H9 (cell line): ENCODE data around the gene SETBP1. TPM values are rescaled to one million over a fixed set of nuclear protein-coding genes. Genes with fewer than 3 reads are reported as not detected.

Experiments used
- DNase-seq: peaks from one replicate; pipeline ENCODE4 v3.0.0-alpha.2; 2017
- H2AFZ ChIP-seq: one replicate; pipeline ENCODE4 v1.6.1; 2013; ENCODE audit warnings: mild to moderate bottlenecking, low read length, control low read depth, moderate library complexity
- H2AK5ac ChIP-seq: 2 replicates; pipeline ENCODE4 v1.6.1; 2013; ENCODE audit warnings: low read length, control low read depth, mixed read lengths; ENCODE audit not compliant: insufficient read length
- H2BK120ac ChIP-seq: one replicate; pipeline ENCODE4 v1.6.1; 2013; ENCODE audit warnings: low read depth, mild to moderate bottlenecking, low read length, control low read depth, inconsistent platforms; ENCODE audit not compliant: poor library complexity, severe bottlenecking
- H2BK12ac ChIP-seq: 2 replicates; pipeline ENCODE4 v1.6.1; 2013; ENCODE audit warnings: low read length, control low read depth, mixed read lengths, low read depth; ENCODE audit not compliant: insufficient read length
- H2BK15ac ChIP-seq: 2 replicates; pipeline ENCODE4 v1.6.1; 2013; ENCODE audit warnings: low read depth, low read length, control low read depth
- H2BK20ac ChIP-seq: one replicate; pipeline ENCODE4 v1.6.1; 2013; ENCODE audit warnings: low read depth, mild to moderate bottlenecking, low read length, control low read depth, inconsistent platforms; ENCODE audit not compliant: poor library complexity, severe bottlenecking
- H2BK5ac ChIP-seq: 2 replicates; pipeline ENCODE4 v1.6.1; 2013; ENCODE audit warnings: low read length, control low read depth, mixed read lengths; ENCODE audit not compliant: insufficient read length
- H3K14ac ChIP-seq: 2 replicates; pipeline ENCODE4 v1.6.1; 2013; ENCODE audit warnings: low read length, control low read depth; ENCODE audit not compliant: insufficient read depth
- H3K18ac ChIP-seq: 2 replicates; pipeline ENCODE4 v1.6.1; 2013; ENCODE audit warnings: low read depth, mild to moderate bottlenecking, mixed read lengths, low read length, control low read depth; ENCODE audit not compliant: insufficient read length
- H3K23ac ChIP-seq: 2 replicates; pipeline ENCODE4 v1.6.1; 2013; ENCODE audit warnings: low read length, control low read depth, mixed read lengths, low read depth; ENCODE audit not compliant: insufficient read length
- H3K23me2 ChIP-seq: 2 replicates; pipeline ENCODE4 v1.6.1; 2013; ENCODE audit warnings: low read depth, mild to moderate bottlenecking, mixed read lengths, low read length, control low read depth; ENCODE audit not compliant: insufficient read length, poor library complexity, severe bottlenecking
- H3K27ac ChIP-seq: 2 replicates; pipeline ENCODE4 v1.5.1; 2013; ENCODE audit warnings: low read length, control low read depth, mixed read lengths, low read depth; ENCODE audit not compliant: insufficient read length
- H3K27me3 ChIP-seq: 2 replicates; pipeline ENCODE4 v1.6.1; 2013; ENCODE audit warnings: low read length, control low read depth, inconsistent platforms; ENCODE audit not compliant: insufficient read depth
- H3K4ac ChIP-seq: 2 replicates; pipeline ENCODE4 v1.6.1; 2013; ENCODE audit warnings: low read depth, mild to moderate bottlenecking, control low read depth, inconsistent platforms, low read length, moderate library complexity
- H3K4me1 ChIP-seq: 2 replicates; pipeline ENCODE4 v1.6.1; 2013; ENCODE audit warnings: low read length, control low read depth, inconsistent platforms; ENCODE audit not compliant: insufficient read depth
- H3K4me2 ChIP-seq: 2 replicates; pipeline ENCODE4 v1.6.1; 2013; ENCODE audit warnings: low read length, control low read depth, mixed read lengths; ENCODE audit not compliant: insufficient read length, insufficient read depth
- H3K56ac ChIP-seq: 2 replicates; pipeline ENCODE4 v1.6.1; 2013; ENCODE audit warnings: low read depth, mild to moderate bottlenecking, mixed read lengths, low read length, control low read depth; ENCODE audit not compliant: insufficient read length
- H3K79me1 ChIP-seq: 2 replicates; pipeline ENCODE4 v1.6.1; 2013; ENCODE audit warnings: low read depth, mild to moderate bottlenecking, moderate library complexity, low read length, control low read depth, inconsistent platforms; ENCODE audit not compliant: insufficient read depth, poor library complexity, severe bottlenecking
- H3K79me2 ChIP-seq: 2 replicates; pipeline ENCODE4 v1.6.1; 2013; ENCODE audit warnings: low read length, control low read depth, inconsistent platforms; ENCODE audit not compliant: insufficient read depth
- H3K9ac ChIP-seq: 2 replicates; pipeline ENCODE4 v1.6.1; 2013; ENCODE audit warnings: low read length, control low read depth, mixed read lengths; ENCODE audit not compliant: insufficient read length; ENCODE audit errors: extremely low read depth
- H3K9me3 ChIP-seq: one replicate; pipeline ENCODE4 v1.6.1; 2013; ENCODE audit warnings: low read depth, low read length, inconsistent platforms; ENCODE audit not compliant: control insufficient read depth
- H3T11ph ChIP-seq: one replicate; pipeline ENCODE4 v1.6.1; 2013; ENCODE audit warnings: mild to moderate bottlenecking, low read length, control low read depth, inconsistent platforms
- H4K20me1 ChIP-seq: one replicate; pipeline ENCODE4 v1.6.1; 2013; ENCODE audit not compliant: control insufficient read depth, insufficient read length, insufficient read depth
- H4K5ac ChIP-seq: 2 replicates; pipeline ENCODE4 v1.6.1; 2013; ENCODE audit warnings: low read depth, mild to moderate bottlenecking, mixed read lengths, low read length, control low read depth; ENCODE audit not compliant: insufficient read length
- H4K8ac ChIP-seq: replicated peaks from 2 replicates; pipeline ENCODE4 v1.6.1; 2013; ENCODE audit warnings: low read length, control low read depth, mixed read lengths, low read depth; ENCODE audit not compliant: insufficient read length
- H4K91ac ChIP-seq: 2 replicates; pipeline ENCODE4 v1.6.1; 2013; ENCODE audit warnings: low read depth, mild to moderate bottlenecking, moderate library complexity, mixed read lengths, low read length, control low read depth; ENCODE audit not compliant: insufficient read length
- H3K27ac Mint-ChIP-seq, 3 experiments: 2 replicates in 2 of 3; 3 replicates in 1 of 3; pipeline ENCODE4 v1.8.0; 2020 to 2021; ENCODE audit warnings: mixed read lengths in 3 of 3, mild to moderate bottlenecking in 1 of 3, moderate library complexity in 1 of 3
- H3K27me3 Mint-ChIP-seq: 2 replicates; pipeline ENCODE4 v1.8.0; 2021; ENCODE audit warnings: low read depth, mild to moderate bottlenecking, moderate library complexity, mixed read lengths
- H3K36me3 Mint-ChIP-seq, 3 experiments: 2 replicates in 2 of 3; 3 replicates in 1 of 3; pipeline ENCODE4 v1.8.0; 2020 to 2021; ENCODE audit warnings: low read depth in 3 of 3, mixed read lengths in 3 of 3; ENCODE audit not compliant: insufficient read depth in 1 of 3
- H3K4me1 Mint-ChIP-seq, 2 experiments: 2 replicates each; pipeline ENCODE4 v1.8.0; 2020; ENCODE audit warnings: mixed read lengths in 2 of 2
- H3K4me3 Mint-ChIP-seq, 2 experiments: 2 replicates in 1 of 2; 3 replicates in 1 of 2; pipeline ENCODE4 v1.8.0; 2020 to 2021; ENCODE audit warnings: mild to moderate bottlenecking in 2 of 2, mixed read lengths in 2 of 2, moderate library complexity in 1 of 2
- H3K9me3 Mint-ChIP-seq, 2 experiments: 2 replicates in 1 of 2; 3 replicates in 1 of 2; pipeline ENCODE4 v1.8.0; 2020; ENCODE audit warnings: mild to moderate bottlenecking in 2 of 2, mixed read lengths in 2 of 2, moderate library complexity in 1 of 2
- WGBS: extraction: QIAGEN DNeasy Blood & Tissue Kit; methylation state at CpG from one replicate; pipeline ENCODE4 v1.1.7; 2013; ENCODE audit warnings: missing lambda C conversion rate, low lambda C conversion rate, mixed read lengths; ENCODE audit not compliant: insufficient read length; ENCODE audit errors: extremely low coverage; 5-methylcytosine and 5-hydroxymethylcytosine counted together
- total RNA-seq: library from RNA; stranded (reverse); gene quantifications from 2 replicates; pipeline ENCODE4 v1.2.1, GENCODE V29; 2021
- TF ChIP-seq, protein P1 (sequence below): fragments of 200-600 bp; sonication (generic); conservative IDR thresholded peaks from 3 replicates; pipeline ENCODE4 v1.8.0; 2021; ENCODE audit warnings: antibody characterized with exemption, mild to moderate bottlenecking

SETBP1 gene
- total RNA-seq, 1 experiment from 2014 or later = 4.6 TPM

DNA sequence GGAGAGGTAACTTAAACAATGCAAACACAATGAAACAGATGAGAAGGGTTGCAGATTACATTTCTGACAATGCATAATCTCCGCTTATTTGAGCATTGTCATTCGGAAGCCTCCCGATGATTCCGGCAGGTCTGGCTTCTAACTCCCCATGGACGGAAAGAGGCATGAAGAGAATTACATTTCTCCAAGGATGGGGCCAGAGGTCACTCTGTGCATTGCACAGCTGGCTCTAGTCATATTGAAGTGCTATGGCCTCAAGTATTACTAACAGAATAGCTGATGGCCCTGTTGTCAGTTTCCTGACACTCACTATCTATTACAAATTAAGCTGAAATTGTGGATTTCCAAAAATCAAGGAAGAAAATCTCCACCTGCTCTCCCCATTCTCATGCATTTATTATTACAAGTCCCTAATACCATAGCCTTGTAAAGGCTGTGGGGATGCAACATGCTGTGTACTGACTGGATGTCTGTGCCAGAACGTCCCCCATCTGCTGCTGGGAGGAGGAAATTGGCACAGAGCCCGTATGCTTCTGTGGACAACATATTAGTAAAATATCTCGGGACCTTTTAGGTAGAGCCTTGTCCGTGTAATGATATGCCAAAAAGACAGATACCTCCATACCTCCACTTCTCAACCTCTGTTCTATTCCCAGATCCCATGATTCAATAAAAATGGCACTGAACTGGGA, 168.1 kb downstream of the SETBP1 start:
- no peak overlapping the region for H2BK12ac ChIP-seq
- WGBS = no CpG with 5 or more reads among the region's 9 CpGs
- no peak overlapping the region for H3K4me2 ChIP-seq
- no peak overlapping the region for H3K4ac ChIP-seq
- H3K4me1 ChIP-seq = no peaks in the 10 kb centered on the region; the same call in 1 of the 2 replicates
- H2BK20ac ChIP-seq = no peak overlapping the region
- no peak overlapping the region for H3K27ac ChIP-seq
- no peak overlapping the region for H2AFZ ChIP-seq
- H3K27ac Mint-ChIP-seq = no peak overlapping the region
- no peak overlapping the region for H2BK5ac ChIP-seq
- H3K23ac ChIP-seq = no peak overlapping the region
- H2BK15ac ChIP-seq = no peak overlapping the region
- H3K18ac ChIP-seq = no peak overlapping the region
- no peaks in the 10 kb centered on the region for H3K79me1 ChIP-seq
- peaks cover 27 to 28% of the 10 kb centered on the region in 2 experiments for H3K4me1 Mint-ChIP-seq
- H4K5ac ChIP-seq = no peak overlapping the region
- H4K8ac ChIP-seq = no peak overlapping the region
- no peak overlapping the region for H4K91ac ChIP-seq
- no peak overlapping the region for H3K14ac ChIP-seq
- DNase-seq = no peak
- TF ChIP-seq, protein P1, sequence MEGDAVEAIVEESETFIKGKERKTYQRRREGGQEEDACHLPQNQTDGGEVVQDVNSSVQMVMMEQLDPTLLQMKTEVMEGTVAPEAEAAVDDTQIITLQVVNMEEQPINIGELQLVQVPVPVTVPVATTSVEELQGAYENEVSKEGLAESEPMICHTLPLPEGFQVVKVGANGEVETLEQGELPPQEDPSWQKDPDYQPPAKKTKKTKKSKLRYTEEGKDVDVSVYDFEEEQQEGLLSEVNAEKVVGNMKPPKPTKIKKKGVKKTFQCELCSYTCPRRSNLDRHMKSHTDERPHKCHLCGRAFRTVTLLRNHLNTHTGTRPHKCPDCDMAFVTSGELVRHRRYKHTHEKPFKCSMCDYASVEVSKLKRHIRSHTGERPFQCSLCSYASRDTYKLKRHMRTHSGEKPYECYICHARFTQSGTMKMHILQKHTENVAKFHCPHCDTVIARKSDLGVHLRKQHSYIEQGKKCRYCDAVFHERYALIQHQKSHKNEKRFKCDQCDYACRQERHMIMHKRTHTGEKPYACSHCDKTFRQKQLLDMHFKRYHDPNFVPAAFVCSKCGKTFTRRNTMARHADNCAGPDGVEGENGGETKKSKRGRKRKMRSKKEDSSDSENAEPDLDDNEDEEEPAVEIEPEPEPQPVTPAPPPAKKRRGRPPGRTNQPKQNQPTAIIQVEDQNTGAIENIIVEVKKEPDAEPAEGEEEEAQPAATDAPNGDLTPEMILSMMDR = no peak
- H3K9me3 ChIP-seq = no peaks in the 10 kb centered on the region
- no peaks in the 10 kb centered on the region; a peak in 1 of 7 replicates for H3K36me3 Mint-ChIP-seq
- no peaks in the 10 kb centered on the region for H3K27me3 ChIP-seq
- H3K27me3 Mint-ChIP-seq = no peaks in the 10 kb centered on the region
- no peak overlapping the region for H3T11ph ChIP-seq
- no peak overlapping the region for H2BK120ac ChIP-seq
- no peak overlapping the region for H2AK5ac ChIP-seq
- H3K9me3 Mint-ChIP-seq = peaks cover 0 to 2% of the 10 kb centered on the region in 2 experiments; a peak in 2 of 5 replicates
- H3K56ac ChIP-seq = no peak overlapping the region
- no peaks in the 10 kb centered on the region for H3K79me2 ChIP-seq
- H3K9ac ChIP-seq = no peak overlapping the region
- no peaks in the 10 kb centered on the region for H3K23me2 ChIP-seq
- H3K4me3 Mint-ChIP-seq = no peak overlapping the region
- H4K20me1 ChIP-seq = no peaks in the 10 kb centered on the region
